Loucy (cell line): ENCODE data around the gene GGACT.

Experiments
- CTCF ChIP-seq: fragments of 200-600 bp; sonication (generic); conservative IDR thresholded peaks from 2 replicates; pipeline ENCODE4 v1.5.1; 2014; ENCODE audit warnings: mild to moderate bottlenecking, antibody characterized with exemption, low read length
- EZH2phosphoT487 ChIP-seq: fragments of 200-600 bp; IDR thresholded peaks from 2 replicates; pipeline ENCODE4 v1.6.1; 2018; ENCODE audit warnings: antibody characterized with exemption, mild to moderate bottlenecking, moderate library complexity, borderline replicate concordance

- no peak for TF ChIP-seq CTCF
- no peak for TF ChIP-seq EZH2phosphoT487
Measured at GRCh38 chr13:100534911-100535310, 53.7 kb downstream of the GGACT start.
